GM12874 (cell line): ENCODE results near the gene LPP.

Experiments
- CTCF ChIP-seq: IDR thresholded peaks from 2 replicates; pipeline ENCODE4 v1.5.1; 2011; ENCODE audit warnings: low read depth, mild to moderate bottlenecking, control low read depth, low read length, moderate library complexity; ENCODE audit not compliant: insufficient read depth

LPP gene

GRCh38 chr3:188407158-188407880 is 253.4 kb downstream of the LPP start:
- TF ChIP-seq CTCF: no peak

GRCh38 chr3:188408831-188409230 is 254.9 kb downstream of the LPP start:
- TF ChIP-seq CTCF: no peak

- TF ChIP-seq CTCF: no peak
Measured at GRCh38 chr3:188411750-188412149, 257.8 kb downstream of the LPP start.

- TF ChIP-seq CTCF: no peak
Measured at GRCh38 chr3:188415196-188415595, 261.2 kb downstream of the LPP start.

GRCh38 chr3:188416041-188416440 is 262.1 kb downstream of the LPP start:
- TF ChIP-seq CTCF: no peak

- no peak for TF ChIP-seq CTCF
Measured at GRCh38 chr3:188417271-188417696, 263.3 kb downstream of the LPP start.

- TF ChIP-seq CTCF: no peak
Measured at GRCh38 chr3:188417766-188418165, 263.8 kb downstream of the LPP start.
